HCT116 (cell line): ENCODE measurements around the gene CEP170B. TPM values are rescaled to one million over a fixed set of nuclear protein-coding genes. Genes with fewer than 3 reads are reported as not detected.

Experiments
- ATAC-seq: fragments of 200-7000 bp; cut with Tn5 transposase; 2 replicates; pipeline ENCODE4 v1.9.1; 2020; ENCODE audit warnings: mild to moderate bottlenecking, moderate library complexity
- BruUV-seq: library from RNA; stranded (reverse); fragments of 400-500 nt; replicated peaks from 2 replicates; lab custom pipeline; 2021; lab: Mats Ljungman, UMichigan
- CTCF ChIA-PET: fragments of 300-600 bp; sonication (Branson Sonifier 250); formaldehyde crosslinking; loops from one replicate; lab custom pipeline; 2021; ENCODE audit warnings: antibody characterized with exemption; lab: Charles Lee
- POLR2A ChIA-PET: fragments of 300-600, 350-600 bp; sonication (Branson Sonifier 250); formaldehyde crosslinking; loops from one replicate; lab custom pipeline; 2021; ENCODE audit warnings: antibody characterized with exemption; lab: Charles Lee
- RAD21 ChIA-PET, 2 experiments: fragments of 300-600 bp; sonication (Branson Sonifier 250); formaldehyde crosslinking; loops; one replicate each; lab custom pipeline; 2023; ENCODE audit warnings: low total read pairs in 2 of 2; ENCODE audit not compliant: uncharacterized antibody in 2 of 2, unreplicated experiment in 2 of 2, low non-redundant PET in 1 of 2; lab: Charles Lee
- DNase-seq: peaks from one replicate; pipeline ENCODE4 v3.0.0-alpha.2; 2010; ENCODE audit warnings: low read depth, low spot score
- H2AFZ ChIP-seq: fragments of 200-600 bp; shearing (Covaris generic), sonication (generic); 2 replicates; pipeline ENCODE4 v1.6.1; 2017; ENCODE audit warnings: low read depth, mixed run types, mixed read lengths, antibody characterized with exemption, low read length; ENCODE audit not compliant: poor library complexity, severe bottlenecking
- H3K27ac ChIP-seq: 2 replicates; pipeline ENCODE4 v1.5.1; 2012; ENCODE audit warnings: low read depth, low read length
- H3K27me3 ChIP-seq: fragments of 200-600 bp; sonication (generic); 2 replicates; pipeline ENCODE4 v1.6.1; 2016; ENCODE audit warnings: mixed run types, low read length, mixed read lengths; ENCODE audit not compliant: insufficient read depth
- H3K36me3 ChIP-seq, 2 experiments: fragments of 200-500 bp in 1 of 2; fragments of 200-600 bp in 1 of 2; sonication (Bioruptor generic) in 1 of 2; sonication (generic) in 1 of 2; 2 replicates each; pipeline versions ENCODE4 v1.5.1 to v1.6.1; 2014 to 2016; ENCODE audit warnings: low read length in 2 of 2, inconsistent platforms in 1 of 2, mixed read lengths in 1 of 2, mixed run types in 1 of 2; ENCODE audit not compliant: insufficient read depth in 2 of 2, control insufficient read depth in 1 of 2
- H3K4me1 ChIP-seq, 2 experiments: fragments of 200-600 bp in 1 of 2; sonication (generic) in 1 of 2; 2 replicates each; pipeline versions ENCODE4 v1.5.1 to v1.6.1; 2012 to 2017; ENCODE audit warnings: low read length in 2 of 2, inconsistent platforms in 1 of 2, mild to moderate bottlenecking in 1 of 2, mixed read lengths in 1 of 2, mixed run types in 1 of 2, moderate library complexity in 1 of 2; ENCODE audit not compliant: insufficient read depth in 2 of 2, control insufficient read depth in 1 of 2
- H3K4me2 ChIP-seq: fragments of 200-600 bp; sonication (generic); 2 replicates; pipeline ENCODE4 v1.6.1; 2017; ENCODE audit warnings: mixed run types, low read length, mixed read lengths
- H3K4me3 ChIP-seq, 2 experiments: fragments of 200-600 bp in 1 of 2; sonication (generic) in 1 of 2; replicated peaks in 1 of 2; 2 replicates each; pipeline ENCODE4 v1.5.1; 2011 to 2016; ENCODE audit warnings: low read length in 2 of 2, control low read depth in 1 of 2, low read depth in 1 of 2, mild to moderate bottlenecking in 1 of 2, mixed read lengths in 1 of 2, mixed run types in 1 of 2
- H3K79me2 ChIP-seq: fragments of 200-600 bp; sonication (generic); 2 replicates; pipeline ENCODE4 v1.6.1; 2017; ENCODE audit warnings: mild to moderate bottlenecking, mixed run types, low read length, moderate library complexity, mixed read lengths; ENCODE audit not compliant: insufficient read depth
- H3K9ac ChIP-seq: fragments of 200-600 bp; sonication (generic); 2 replicates; pipeline ENCODE4 v1.6.1; 2016; ENCODE audit warnings: low read length, mixed read lengths
- H3K9me2 ChIP-seq: fragments of 200-600 bp; sonication (generic), shearing (Covaris generic); 2 replicates; pipeline ENCODE4 v1.6.1; 2017; ENCODE audit warnings: mixed run types, mild to moderate bottlenecking, moderate library complexity; ENCODE audit not compliant: insufficient read depth
- H3K9me3 ChIP-seq, 2 experiments: fragments of 200-500 bp in 1 of 2; fragments of 200-600 bp in 1 of 2; sonication (Bioruptor generic) in 1 of 2; sonication (generic) in 1 of 2; 2 replicates each; pipeline ENCODE4 v1.6.1; 2014 to 2017; ENCODE audit warnings: low read length in 2 of 2, mixed read lengths in 2 of 2, inconsistent platforms in 1 of 2, low read depth in 1 of 2, mild to moderate bottlenecking in 1 of 2, mixed run types in 1 of 2, moderate library complexity in 1 of 2; ENCODE audit not compliant: control insufficient read depth in 1 of 2, insufficient read depth in 1 of 2
- H4K20me1 ChIP-seq: fragments of 200-600 bp; sonication (generic), shearing (Covaris generic); 2 replicates; pipeline ENCODE4 v1.6.1; 2017; ENCODE audit warnings: mixed run types, mild to moderate bottlenecking, moderate library complexity; ENCODE audit not compliant: insufficient read depth
- CEBPB ChIP-seq: IDR thresholded peaks from 2 replicates; pipeline ENCODE4 v1.6.1; 2012; ENCODE audit warnings: low read depth
- FOSL1 ChIP-seq: IDR thresholded peaks from 2 replicates; pipeline ENCODE4 v1.6.1; 2012; ENCODE audit warnings: low read depth
- POLR2A ChIP-seq: IDR thresholded peaks from 2 replicates; pipeline ENCODE4 v1.7.0; 2011; ENCODE audit warnings: borderline replicate concordance; ENCODE audit not compliant: insufficient read depth, insufficient read length; ENCODE audit errors: extremely low read depth
- SIN3A ChIP-seq: IDR thresholded peaks from 2 replicates; pipeline ENCODE4 v1.6.1; 2012; ENCODE audit warnings: low read depth
- ZFX ChIP-seq: fragments of 450-650 bp; IDR thresholded peaks from 2 replicates; pipeline ENCODE4 v1.6.1; 2017
- intact Hi-C: fragments of 100-400 bp; cut with micrococcal nuclease; formaldehyde crosslinking; loops from 2 replicates; pipeline ENCODE4 v1.10.0; 2022
- total RNA-seq: library from RNA; stranded (reverse); gene quantifications from one replicate; pipeline ENCODE4 v1.2.1, GENCODE V29; 2021; ENCODE audit not compliant: unreplicated experiment
- TF ChIP-seq, protein P1 (sequence below): IDR thresholded peaks from 2 replicates; pipeline ENCODE4 v1.6.1; 2012; ENCODE audit warnings: low read depth
- TF ChIP-seq, protein P2 (sequence below): IDR thresholded peaks from 2 replicates; pipeline ENCODE4 v1.6.1; 2011; ENCODE audit warnings: mild to moderate bottlenecking, low read length, moderate library complexity; ENCODE audit not compliant: insufficient replicate concordance; ENCODE audit errors: extremely low read depth

The CEP170B gene
- total RNA-seq, 1 experiment from 2014 or later: 45.9 TPM

DNA sequence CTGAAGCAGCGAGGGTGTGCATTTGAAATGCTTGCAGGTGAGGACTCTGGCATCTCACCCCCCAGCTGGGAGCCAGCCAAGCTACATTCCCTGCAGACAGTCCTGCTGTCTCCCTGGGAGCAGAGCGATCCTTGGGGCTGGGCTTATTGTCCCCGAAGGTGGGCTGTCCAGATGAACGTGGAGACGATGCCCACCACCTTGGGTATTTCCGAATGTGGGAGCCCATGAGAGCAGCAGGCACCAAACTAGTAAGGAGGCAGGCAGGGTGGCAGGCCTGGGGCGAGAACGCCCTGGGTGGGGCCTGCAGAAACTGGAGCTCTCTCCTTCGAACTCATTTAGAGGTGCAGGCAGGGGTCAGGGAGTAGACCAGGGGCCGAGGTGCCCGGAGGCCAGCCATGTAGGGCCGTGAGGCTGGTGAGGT lies 45.7 kb upstream of the CEP170B start:
- Histone ChIP-seq H3K79me2 (peaks cover 14% of the 10 kb centered on the region), H3K27me3 (no peaks in the 10 kb centered on the region), H3K9me3 (peaks cover 0 to 2% of the 10 kb centered on the region in 2 experiments; a peak in 1 of 4 replicates), H4K20me1 (no peaks in the 10 kb centered on the region), H3K4me2 (no peak overlapping the region), H2AFZ (no peak overlapping the region), H3K4me3 (no peak overlapping the region), H3K9ac (no peak overlapping the region), H3K4me1 (peaks cover 14 to 31% of the 10 kb centered on the region in 2 experiments; a peak in 3 of 4 replicates), H3K36me3 (no peaks in the 10 kb centered on the region), H3K27ac (no peak overlapping the region), H3K9me2 (no peaks in the 10 kb centered on the region)
- RAD21 ChIA-PET: no interaction called here
- TF ChIP-seq CEBPB (no peak), SIN3A (no peak), ZFX (no peak), FOSL1 (no peak), POLR2A (no peak)
- TF ChIP-seq, protein P1, sequence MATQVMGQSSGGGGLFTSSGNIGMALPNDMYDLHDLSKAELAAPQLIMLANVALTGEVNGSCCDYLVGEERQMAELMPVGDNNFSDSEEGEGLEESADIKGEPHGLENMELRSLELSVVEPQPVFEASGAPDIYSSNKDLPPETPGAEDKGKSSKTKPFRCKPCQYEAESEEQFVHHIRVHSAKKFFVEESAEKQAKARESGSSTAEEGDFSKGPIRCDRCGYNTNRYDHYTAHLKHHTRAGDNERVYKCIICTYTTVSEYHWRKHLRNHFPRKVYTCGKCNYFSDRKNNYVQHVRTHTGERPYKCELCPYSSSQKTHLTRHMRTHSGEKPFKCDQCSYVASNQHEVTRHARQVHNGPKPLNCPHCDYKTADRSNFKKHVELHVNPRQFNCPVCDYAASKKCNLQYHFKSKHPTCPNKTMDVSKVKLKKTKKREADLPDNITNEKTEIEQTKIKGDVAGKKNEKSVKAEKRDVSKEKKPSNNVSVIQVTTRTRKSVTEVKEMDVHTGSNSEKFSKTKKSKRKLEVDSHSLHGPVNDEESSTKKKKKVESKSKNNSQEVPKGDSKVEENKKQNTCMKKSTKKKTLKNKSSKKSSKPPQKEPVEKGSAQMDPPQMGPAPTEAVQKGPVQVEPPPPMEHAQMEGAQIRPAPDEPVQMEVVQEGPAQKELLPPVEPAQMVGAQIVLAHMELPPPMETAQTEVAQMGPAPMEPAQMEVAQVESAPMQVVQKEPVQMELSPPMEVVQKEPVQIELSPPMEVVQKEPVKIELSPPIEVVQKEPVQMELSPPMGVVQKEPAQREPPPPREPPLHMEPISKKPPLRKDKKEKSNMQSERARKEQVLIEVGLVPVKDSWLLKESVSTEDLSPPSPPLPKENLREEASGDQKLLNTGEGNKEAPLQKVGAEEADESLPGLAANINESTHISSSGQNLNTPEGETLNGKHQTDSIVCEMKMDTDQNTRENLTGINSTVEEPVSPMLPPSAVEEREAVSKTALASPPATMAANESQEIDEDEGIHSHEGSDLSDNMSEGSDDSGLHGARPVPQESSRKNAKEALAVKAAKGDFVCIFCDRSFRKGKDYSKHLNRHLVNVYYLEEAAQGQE: no peak
- TF ChIP-seq, protein P2, sequence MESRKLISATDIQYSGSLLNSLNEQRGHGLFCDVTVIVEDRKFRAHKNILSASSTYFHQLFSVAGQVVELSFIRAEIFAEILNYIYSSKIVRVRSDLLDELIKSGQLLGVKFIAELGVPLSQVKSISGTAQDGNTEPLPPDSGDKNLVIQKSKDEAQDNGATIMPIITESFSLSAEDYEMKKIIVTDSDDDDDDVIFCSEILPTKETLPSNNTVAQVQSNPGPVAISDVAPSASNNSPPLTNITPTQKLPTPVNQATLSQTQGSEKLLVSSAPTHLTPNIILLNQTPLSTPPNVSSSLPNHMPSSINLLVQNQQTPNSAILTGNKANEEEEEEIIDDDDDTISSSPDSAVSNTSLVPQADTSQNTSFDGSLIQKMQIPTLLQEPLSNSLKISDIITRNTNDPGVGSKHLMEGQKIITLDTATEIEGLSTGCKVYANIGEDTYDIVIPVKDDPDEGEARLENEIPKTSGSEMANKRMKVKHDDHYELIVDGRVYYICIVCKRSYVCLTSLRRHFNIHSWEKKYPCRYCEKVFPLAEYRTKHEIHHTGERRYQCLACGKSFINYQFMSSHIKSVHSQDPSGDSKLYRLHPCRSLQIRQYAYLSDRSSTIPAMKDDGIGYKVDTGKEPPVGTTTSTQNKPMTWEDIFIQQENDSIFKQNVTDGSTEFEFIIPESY: no peak
- DNase-seq: no peak
- POLR2A ChIA-PET: no interaction called here
- ATAC-seq: no peak
- intact Hi-C loops: no loop called here
- BruUV-seq: no TSS peak
- CTCF ChIA-PET: no interaction called here
